Measurements from ENCODE around the gene ULK4.

GRCh38 chr3:41290306-41290705 is 671.6 kb downstream of the ULK4 start:
- TF ChIP-seq CTCF (IDR thresholded peaks at IDR 0.05): no peak
- TF ChIP-seq POLR2A (IDR thresholded peaks at IDR 0.05): no peak
